ENCODE data around the gene FAIM.
"Not testable (repeated sequence)": the region's sequence is repeated elsewhere in the genome, so short reads cannot be mapped to it uniquely, and the experiment has no call there.

FAIM gene, protein sequence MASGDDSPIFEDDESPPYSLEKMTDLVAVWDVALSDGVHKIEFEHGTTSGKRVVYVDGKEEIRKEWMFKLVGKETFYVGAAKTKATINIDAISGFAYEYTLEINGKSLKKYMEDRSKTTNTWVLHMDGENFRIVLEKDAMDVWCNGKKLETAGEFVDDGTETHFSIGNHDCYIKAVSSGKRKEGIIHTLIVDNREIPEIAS

DNA sequence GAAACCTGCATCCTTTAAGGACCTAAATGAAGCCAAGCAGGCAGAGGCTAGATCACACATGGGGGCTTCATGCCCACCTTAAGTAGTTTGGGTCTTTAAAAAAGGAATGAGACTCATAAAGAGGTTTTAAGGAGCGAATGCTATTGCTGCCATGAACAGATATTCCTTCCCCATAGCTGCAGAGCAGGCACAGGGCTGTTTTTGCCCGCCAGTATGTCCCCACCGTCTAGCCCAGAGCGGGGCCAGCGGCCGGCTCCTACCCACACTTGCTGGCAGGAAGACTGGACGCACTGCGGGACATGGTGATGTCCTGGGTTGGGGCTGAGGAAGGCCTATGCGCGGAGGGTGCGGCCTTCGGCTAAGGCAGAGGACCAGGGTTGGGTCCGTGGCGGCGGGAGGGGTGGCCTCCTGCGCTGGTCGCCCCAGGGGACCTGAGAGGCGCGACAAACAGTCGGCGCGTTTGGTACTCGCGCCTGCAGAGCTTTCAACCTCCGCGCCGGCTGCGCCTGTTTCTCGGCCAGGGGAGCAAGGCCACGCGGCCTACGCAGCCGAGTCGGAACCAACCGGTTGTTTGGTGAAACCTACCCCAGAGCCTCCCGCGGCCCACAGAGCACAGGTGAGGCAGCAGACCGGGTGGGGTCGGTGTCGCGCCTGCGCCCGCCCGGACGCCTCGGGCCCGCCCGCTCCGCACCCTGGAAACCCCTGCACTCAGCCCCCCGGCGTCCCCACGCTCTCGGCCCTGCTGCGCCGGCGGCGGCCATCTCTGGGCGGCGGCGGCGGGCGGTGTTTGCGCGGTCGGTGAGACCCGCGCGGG is at the start of gene FAIM:
FAIM (plus strand) TSS at position 450 of the 814 bp plus-strand sequence. CDS start 10,956 bp downstream, outside the sequence.
- DNase-seq: peak; percentile 47

DNA sequence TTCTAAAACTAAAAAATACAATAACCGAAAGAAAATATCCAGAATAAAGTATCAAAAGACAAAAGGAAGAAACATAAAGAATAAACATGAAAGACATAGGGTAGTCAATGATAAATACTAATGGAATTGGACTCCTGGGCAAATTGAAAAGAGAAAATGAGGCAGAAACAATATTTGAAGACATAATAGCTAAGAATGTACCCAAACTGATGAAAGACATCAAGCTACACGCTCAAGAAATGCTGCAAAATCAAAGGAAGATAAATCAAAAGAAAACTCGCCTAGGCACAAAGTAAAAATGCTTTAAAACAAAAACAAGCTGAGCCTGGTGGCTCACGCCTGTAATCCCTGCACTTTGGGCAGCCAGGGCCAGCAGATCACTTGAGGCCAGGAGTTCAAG is 49.4 kb upstream of the FAIM start:
- no peak for DNase-seq

DNA sequence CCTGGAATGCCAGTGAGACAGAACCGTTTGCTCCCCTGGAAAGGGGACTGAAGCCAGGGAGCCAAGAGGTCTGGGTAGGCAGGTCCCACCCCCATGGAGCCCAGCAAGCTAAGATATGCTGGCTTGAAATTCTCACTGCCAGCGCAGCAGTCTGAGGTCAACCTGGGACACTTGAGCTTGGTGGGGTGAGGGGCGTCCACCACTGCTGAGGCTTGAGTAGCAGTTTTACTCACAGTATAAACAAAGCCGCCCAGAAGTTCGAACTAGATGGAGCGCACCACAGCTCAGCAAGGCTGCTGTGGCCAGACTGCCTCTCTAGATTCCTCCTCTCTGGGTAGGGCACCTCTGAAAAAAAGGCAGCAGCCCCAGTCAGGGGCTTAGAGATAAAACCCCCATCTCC is 48.1 kb upstream of the FAIM start:
- DNase-seq: no peak

DNA sequence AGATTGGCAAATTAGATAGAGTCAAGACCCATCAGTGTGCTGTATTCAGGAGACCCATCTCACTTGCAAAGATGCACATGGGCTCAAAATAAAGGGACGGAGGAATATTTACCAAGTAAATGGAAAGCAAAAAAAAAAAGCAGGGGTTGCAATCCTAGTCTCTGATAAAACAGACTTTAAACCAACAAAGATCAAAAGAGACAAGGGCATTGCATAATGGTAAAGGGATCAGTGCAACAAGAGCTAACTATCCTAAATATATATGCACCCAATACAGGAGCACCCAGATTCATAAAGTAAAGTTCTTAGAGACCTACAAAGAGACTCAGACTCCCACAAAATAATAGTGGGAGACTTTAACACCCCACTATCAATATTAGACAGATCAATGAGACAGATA is 45.7 kb upstream of the FAIM start:
- DNase-seq: not testable (repeated sequence)

DNA sequence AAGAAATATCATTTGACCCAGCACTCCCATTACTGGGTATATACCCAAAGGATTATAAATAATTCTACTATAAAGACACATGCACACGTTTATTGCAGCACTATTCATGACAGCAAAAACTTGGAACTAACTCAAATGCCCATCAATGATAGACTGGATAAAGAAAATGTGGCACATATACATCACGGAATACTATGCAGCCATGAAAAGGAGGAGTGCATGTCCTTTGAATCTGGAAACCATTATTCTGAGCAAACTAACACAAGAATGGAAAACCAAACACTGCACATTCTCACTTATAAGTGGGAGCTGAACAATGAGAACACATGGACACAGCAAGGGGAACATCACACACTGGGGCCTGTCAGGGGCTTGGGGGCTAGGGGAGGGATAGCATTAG is 42.3 kb upstream of the FAIM start:
- not testable (repeated sequence) for DNase-seq

DNA sequence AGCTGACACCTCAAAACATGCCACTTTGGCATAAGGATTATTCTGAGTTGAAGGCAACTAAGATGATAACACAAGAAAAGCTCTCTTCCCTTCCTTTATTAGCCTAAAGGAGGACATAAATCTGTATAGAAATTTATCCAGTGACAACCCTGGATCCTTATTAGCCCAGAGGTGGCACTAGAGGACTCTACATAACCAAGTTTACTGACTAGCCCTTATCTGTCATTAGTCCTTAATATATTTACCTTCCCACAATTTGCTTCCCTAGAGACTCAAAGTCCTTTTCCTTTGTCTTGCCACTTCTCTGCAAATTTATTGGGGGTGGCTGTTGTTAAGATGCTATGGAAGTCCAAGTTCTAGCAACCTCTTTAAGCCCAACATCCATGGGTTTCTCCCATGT is 41.2 kb upstream of the FAIM start:
- DNase-seq: no peak

DNA sequence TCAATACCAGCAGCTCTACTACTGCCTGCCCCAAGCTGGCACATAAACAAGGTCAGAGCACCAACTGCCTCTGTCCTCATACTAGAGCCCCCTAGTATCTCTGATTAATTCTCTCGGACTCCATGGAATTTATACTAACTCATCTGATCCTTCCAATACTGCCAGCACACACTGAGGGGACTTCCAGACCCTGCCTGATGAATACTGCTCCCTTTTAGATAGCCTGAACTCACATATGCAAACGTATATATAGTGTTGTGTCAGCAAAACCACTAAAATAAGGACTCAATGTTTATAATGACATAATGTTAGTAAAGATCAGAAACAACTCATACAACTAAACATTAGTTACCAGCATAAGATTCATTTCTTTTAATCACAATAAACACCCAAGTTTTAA is 39.5 kb upstream of the FAIM start:
- DNase-seq: no peak

DNA sequence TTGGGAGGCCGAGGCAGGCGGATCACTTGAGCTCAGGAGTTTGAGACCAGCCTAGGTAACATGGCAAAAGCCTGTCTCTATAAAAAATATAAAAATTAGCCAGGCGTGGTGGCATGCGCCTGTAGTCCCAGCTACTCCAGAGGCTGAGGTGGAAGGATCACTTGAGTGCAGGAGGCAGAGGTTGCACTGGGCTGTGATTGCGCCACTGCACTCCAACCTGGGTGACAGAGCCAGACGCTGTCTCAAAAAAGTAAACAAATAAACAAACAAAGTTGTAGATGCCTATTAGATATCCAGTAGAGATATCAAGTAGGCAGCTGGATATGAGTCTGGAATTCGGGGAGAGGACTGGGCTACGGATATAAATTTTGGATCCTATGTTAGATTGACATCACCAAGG is 38.9 kb upstream of the FAIM start:
- not testable (repeated sequence) for DNase-seq

DNA sequence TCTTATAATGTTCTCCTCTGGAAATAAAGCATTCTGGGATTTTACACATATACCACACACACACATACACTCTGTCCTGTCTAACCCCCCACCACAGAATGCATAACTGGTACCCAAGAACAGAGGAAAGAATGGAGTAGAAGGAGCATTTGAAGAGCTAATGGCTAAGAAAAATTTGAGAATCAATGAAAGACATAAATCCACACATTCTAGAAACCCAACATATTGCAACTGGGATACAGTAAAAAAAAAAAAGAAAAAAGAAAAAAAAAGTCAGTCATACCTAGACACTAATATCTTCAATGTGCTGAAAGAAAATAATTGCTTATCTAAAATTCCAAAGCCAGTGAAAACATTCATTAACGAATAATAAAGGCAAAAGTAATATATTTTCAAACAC is 35.4 kb upstream of the FAIM start:
- DNase-seq: no peak

DNA sequence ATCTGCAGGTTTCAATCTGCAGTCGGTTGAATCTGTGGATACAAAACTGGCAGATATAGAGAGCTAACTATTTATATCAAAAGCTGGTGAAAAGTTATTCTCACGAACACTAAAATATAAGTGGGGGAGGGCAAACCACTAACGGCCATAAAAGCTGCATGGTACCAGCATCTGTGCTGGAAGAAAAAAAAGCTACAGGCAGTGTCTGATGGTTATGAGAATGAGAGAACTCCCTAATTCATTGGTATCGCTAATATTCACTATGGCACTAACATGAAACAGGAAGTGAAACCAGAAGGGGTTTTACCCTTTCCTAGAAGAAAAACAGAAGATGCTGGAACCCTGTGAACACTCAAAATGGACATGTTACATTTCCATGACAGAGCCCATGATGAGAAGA is 30.4 kb upstream of the FAIM start:
- DNase-seq: no peak

DNA sequence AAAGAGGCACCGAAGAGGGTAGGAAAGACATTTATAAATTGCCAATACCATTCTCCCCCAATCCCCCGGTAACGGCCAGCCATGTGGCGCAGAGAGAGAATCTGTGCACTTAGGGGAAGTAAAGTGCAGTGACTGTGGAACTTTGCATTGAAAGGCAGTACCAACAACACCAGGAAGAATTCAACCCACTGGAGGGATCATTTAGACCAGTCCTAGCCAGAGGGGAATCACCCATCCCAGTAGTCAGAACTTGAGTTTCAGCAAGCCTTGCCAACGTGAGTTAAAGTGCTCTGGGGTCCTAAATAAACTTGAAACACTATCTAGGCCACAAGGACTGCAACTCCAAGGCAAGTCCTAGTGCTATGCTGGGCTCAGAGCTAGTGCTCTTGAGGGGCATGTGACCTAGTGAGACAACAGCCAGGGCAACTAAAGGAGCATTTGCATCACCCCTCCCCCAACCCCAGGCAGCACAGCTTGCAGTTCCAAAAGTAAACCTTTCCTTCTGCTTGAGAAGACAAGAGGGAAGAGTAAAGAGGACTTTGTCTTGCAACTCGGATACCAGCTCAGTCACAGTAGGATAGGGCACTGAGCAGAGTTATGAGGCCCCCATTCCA is 29.5 kb upstream of the FAIM start:
- no peak for DNase-seq

DNA sequence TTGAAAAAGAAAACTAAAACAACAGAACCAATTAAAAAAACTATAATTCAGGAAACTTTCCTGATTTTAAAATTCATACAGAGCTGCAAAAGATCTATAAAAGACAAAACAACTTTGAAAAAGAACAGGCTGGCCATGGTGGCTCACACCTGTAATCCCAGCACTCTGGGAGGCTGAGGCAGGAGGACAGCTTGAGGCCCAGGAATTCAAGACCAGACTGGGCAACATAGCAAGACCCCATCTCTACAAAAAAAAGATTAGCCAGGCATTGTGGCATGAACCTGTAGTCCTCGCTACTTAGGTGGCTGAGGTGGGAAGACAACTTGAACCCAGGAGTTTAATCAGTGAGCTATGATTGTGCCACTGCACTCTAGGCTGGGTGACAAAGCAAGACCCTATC is 21.2 kb upstream of the FAIM start:
- DNase-seq: no peak

DNA sequence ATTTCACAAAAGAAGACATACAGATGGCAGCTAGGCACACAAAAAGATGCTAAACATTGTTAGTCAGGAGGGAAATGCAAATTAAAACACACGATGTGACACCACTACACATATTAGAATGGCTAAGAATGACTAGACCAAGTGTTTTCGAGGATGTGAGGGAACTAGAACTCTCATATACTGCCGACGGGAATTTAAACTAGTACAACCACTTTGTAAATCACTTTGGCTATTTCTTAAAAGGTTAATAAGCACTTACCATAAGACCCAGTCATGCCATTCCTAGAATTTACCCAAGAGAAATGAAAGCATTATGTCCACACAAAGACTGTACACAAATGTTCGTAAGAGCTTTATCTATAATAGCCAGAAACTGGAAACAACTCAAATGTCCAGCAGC is 20.1 kb upstream of the FAIM start:
- DNase-seq: no peak

DNA sequence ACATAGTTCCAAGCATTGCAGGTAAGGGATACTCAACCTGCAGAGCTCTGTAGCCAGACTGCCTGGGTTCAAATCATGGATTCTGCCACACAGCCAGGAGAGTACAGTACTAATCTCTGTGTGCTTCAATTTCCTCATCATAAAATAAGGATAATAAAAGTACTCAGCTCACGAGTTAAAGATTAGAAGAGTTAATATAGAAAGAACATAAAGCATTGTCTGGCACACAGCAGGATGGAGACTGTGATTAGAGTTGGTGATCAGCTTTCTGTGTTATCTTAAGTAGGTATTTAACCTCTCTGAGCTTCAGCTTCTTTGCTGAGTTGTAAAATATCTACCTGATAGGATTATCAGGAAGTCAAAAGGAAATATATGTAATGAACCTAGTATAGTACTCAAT is 17.2 kb upstream of the FAIM start:
- no peak for DNase-seq

DNA sequence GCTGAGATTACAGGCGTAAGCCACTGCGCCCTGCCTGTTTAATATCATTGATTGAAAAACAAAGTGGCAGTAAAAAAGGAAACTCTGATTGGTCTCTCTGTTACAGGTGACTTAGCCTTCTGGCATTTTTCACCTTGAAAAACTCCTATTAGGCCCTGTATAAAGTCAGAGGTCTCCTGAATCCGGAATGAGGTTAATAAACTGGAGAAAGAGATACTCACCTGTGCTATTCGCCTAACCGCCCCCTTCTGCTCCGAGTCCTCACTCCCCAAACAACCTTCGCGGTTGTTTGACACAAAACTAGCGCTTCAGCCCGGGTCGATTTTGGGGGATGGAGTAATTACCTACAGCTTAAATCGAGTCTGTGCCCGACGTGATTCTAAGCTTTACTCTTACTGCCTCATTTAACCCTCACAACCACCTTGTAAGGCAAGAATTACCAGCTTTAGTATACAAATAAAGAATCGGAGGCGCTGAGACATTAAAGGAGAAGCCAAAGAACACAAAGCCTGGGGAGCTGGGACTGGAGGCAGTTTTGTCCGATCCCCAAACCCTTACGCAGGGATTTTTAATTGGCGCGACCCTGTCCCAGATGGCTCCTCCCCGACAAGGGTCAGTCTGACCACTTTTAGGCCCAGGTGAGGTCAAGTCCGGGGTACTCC is 15.0 kb upstream of the FAIM start:
- DNase-seq: no peak

DNA sequence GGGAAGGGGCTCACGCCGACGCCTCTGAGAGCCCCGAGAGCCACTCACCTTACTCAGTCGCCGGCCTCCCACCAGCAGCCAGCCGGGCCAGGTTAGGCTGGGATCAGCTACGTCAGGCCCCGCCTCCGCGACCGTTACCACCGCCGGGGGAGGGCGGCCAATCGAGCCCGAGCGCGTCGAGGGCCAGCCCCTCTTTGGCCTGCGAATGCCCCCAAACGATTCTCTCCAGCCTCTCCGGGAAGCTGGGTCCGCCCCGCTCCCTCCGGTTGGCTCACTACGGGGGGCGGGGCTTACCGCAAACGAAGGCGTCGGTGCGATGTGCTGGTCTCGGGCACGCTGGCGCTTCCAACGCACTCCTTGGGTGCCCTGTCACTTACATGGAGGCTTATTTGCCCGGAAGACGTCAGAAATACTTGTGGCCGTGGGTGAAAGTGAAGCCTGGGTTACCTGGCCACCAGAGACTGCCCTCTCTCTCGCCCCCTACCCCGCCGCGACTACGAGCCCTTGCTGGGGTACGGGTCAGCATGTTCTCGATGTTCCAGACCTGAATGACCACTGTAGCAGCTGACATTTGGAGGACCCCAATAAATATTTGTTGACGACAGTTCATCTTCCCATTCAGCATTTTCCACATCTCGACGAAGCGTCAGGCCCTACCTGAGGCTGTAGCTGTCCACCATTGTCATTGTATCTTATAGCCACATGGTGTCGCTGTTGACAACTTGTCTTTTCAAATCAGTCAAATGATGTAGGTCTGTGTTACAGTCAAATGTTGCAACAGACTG is 14.2 kb upstream of the FAIM start, which contains the start of gene CEP70:
CEP70 (minus strand) TSS at position 111 of the 785 bp plus-strand sequence. CDS start 21,333 bp downstream, outside the sequence.
- no peak for DNase-seq

DNA sequence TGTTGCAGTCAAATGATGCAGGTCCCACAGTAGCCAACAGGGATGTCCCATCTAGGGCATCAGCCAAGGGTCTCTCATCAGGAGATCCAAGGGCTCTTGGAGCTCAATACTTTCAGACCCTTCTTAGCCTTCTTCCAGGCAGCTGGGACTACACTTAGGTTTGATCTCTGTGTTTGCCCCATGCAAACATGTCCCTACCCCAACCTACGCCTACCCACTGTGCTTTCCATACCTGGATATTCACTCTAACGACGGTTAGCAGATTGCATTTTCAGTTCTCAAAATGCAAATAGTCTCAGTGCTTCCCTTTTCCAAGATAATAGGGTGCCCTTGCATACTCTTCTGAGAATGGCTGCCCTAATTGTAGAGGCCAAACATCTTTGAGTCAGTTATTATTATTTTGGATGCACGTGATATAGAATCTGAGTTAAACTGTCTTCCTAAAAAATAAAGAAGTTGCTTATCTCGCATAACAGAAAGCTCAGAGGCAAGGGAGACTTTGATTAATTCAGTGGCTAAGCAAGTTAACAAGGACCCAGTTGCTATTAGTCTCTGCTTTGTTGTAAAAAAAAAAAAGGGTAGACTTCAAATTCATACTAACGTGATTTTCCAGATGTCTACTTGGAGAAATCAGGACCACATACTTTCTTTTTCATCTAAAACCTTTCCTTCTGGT is 13.5 kb upstream of the FAIM start:
- DNase-seq: no peak

DNA sequence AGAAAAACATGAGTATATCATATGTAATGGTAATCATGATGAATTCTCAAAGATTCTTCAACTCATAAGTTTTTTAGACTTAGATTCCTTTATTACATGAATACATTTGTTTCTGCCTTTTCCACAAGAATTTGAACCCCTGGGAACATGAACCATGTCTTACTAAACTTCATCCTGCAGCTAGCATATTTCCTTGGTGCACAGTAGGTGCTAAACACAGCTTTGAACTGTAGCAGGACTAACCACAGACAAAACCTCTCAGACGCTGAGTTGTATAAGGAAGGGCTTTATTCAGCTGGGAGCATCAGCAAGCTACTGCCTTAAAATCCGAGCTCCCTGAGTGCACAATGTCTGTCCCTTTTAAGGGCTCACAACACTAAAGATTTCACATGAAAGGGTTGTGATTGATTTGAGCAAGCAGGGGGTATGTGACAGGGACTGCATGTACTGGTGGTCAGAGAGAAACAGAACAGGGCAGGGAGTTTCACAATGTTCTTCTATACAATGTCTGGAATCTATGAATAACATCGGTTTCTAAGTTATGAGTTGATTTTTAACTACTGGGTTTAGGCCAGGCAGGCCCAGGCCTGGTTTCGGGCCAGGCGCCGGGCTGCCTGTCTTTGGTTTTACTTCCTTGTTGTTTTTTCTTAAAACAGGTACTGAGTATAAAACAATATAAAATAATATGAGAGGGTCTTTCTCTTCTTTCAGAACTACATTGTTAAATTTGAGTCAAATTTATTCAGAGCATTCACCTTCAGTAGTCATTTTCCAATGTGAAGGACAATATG is 11.2 kb upstream of the FAIM start:
- DNase-seq: not testable (repeated sequence)

DNA sequence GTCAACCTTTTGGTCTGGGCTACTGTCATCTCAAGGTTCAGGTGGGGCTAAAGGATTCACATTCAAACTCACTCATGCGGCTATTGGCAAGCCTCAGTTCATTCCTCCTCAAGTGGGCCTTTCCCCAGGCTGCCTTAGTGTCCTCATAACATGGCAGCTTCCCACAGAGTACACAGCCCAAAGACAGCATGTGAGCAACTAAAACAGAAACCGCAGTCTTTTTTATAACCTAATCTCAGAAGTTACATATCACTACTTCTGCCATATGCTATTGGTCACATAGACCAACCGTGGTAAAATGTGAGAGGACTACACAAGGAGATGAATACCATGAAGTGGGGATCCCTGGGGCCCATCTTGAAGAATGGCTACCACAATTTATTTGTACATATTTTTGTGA is 10.0 kb upstream of the FAIM start:
- no peak for DNase-seq

DNA sequence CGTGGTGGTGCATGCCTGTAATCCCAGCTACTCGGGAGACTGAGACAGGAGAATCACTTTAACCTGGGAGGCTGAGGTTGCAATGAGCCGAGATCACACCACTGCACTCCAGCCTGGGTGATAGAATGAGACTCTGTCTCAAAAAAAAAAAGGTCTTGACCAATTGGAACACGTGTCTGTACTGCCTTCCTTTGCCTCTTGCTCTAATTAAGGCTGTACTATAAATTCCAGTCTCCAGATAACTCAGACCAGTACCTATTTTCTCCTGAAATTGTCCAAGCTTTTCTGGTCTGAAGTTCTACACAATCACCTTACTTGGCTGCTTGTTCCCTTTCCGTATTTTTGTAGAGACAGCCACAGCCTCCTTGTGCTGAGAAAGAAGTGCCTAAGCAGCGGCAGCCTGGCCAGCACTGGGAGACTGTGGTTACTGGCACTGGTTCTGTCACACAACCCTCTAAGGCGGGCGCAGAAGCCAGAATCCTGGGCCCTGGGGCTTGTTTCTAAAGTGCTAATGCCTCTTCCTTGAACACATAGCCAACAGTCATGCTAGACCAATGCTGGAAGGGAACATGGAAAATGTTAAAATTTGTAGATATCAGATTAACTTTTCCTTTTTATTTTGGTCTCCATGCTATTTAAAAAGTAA is 8.3 kb upstream of the FAIM start:
- DNase-seq: no peak

DNA sequence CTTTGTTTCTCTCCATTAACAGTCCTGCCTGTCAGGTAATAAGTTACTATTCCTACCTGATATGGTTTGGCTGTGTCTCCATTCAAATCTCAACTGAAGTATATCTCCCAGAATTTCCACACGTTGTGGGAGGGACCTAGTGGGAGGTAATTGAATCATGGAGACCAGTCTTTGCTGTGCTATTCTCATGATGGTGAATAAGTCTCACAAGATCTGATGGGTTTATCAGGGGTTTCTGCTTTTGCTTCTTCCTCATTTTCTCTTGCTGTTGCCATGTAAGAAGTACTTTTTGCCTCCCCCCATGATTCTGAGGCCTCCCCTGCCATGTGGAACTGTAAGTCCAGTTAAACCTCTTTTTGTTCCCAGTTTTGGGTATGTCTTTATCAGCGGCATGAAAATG is 6.9 kb upstream of the FAIM start:
- DNase-seq: not testable (repeated sequence)
